Activated T-cell treated with anti-CD3 and anti-CD28 coated beads for 4 hours (primary cell): Measurements from ENCODE around the gene HMX1.

Experiments used
- DNase-seq: peaks from one replicate; pipeline ENCODE4 v3.0.0-alpha.2; 2020

Gene HMX1

DNA sequence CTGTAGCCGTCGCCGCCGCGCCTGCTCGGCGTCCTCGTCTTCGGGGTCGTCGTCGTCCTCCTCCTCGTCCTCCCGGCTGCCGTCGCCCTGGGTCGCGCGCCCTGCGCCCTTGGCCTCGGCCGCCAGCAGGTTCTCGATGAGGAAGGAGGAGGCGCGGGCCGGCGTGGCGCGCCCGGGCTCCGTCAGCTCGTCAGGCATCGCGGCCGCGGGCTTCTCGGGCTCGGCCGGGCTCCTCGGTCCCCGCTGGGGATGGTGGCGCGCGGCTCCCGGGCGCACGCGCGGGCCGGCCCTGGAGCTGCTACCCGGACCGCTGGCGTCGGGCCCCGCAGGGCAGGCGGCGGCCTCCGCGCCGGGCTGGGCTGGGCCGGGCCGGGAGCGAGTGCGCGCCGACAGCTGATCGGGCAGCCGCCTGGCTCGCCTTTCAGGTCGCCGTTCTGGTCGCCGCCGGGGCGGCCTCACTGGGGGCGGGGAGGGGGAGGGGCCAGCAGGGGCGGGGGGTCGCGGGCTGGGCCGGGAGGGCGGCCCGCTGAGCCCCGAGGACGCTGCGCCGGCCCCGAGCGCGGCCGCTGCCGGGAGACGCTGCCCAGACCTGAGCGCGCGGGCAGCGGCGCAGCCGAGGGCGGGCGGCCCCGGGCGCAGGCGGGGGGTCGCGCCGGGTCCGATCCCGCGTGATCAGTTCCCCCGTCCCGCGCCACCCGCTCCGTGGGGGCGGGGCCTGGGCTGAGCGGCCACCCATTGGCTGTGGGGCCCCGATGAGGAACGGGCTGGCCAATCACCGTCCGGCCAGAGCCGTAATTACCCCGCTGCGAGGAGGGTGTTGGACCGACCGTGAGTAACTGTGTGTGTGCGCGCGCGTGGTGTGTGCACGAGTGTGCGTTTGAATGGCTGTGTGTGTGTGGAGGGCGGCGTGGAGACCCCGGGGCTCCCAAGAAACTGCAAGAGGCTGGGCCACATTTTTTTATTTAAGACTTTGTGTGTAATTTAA lies at the start of gene HMX1:
Gene HMX1, minus strand, starts transcription at position 423 of the 985 bp plus-strand sequence. Its CDS starts 225 bp downstream, at position 198.
- DNase-seq, result no peak

DNA sequence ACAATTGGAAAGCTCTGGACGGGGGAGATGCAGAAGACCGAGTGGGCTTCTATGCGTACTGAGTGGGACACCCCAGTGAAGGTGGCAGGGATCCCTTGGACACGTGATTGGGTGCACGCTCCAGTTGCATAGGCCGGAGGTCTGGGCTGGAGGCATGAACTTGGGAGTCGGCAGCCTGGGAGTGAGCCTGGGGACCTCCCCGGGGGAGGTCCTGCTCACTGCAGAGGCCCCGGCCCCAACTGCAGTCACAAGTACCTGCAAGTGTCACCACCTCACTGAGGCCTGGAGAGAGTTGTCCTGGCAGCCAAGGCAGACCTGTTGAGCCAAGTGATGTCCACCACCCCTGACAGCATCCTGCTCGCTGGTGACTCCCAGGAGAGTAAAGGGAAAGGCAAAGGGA lies 49.3 kb upstream of the HMX1 start:
- no peak for DNase-seq

DNA sequence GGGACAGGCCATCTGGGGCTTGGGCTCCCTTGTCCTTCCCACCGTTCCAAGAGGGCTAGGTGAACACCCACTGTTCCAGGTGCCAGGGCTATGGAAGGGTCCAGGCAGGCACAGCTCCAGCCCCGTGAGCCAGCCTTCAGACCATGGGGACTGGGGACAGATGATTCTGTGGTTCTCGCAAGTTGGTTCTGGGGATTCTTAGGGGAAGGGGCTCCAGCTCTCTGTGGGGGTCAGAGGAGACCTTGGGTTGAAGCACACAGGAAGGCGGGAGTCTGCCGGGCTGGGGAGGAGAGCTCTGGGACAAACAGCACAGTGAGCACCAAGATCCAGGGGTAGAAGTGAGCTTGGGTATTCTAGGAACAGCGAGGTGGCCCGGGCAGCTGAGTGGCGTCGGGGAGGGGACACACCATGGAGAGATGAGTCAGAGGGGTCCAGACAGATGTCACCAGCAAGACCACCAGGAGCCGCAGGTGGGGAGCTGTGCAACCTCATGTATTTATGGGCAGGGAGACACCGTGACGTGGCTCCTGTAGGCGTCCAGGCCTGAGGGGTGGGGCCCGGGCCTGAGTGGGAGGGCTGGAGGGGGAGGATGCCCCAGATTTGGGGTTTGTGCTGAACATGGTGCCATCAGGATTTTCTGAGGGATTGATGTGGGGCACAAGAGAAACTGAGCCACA lies 48.8 kb upstream of the HMX1 start:
- DNase-seq, result no peak

DNA sequence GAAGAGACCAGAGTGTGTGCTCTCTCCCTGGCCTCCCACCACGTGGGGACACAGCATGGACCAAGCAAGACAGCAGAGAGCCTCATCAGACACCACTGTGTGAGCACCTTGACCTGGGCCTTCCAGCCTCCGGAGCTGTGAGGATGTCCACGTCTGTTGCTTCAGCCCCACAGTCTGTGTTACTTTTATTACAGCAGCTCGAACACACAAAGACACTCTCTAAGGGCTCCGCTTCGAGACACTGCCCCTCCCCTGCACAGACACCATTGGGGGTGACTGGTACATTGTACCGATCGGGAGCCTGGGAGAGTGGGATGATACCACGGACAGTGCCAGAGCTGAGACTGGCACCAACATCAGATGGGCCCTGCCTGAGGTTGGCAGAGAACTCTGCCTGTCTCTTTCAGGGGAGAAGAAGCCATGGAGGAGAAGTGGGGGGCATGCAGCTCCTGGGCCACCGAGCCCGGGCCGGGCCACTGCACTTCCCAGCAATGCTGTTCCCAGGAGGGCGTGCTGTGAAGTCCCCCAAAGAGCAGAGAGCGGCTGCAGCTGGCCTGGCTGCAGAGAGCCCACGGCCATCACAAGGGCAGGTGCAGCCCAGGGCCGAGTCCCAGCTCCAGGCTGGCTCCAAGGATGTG lies 48.1 kb upstream of the HMX1 start:
- no peak for DNase-seq

DNA sequence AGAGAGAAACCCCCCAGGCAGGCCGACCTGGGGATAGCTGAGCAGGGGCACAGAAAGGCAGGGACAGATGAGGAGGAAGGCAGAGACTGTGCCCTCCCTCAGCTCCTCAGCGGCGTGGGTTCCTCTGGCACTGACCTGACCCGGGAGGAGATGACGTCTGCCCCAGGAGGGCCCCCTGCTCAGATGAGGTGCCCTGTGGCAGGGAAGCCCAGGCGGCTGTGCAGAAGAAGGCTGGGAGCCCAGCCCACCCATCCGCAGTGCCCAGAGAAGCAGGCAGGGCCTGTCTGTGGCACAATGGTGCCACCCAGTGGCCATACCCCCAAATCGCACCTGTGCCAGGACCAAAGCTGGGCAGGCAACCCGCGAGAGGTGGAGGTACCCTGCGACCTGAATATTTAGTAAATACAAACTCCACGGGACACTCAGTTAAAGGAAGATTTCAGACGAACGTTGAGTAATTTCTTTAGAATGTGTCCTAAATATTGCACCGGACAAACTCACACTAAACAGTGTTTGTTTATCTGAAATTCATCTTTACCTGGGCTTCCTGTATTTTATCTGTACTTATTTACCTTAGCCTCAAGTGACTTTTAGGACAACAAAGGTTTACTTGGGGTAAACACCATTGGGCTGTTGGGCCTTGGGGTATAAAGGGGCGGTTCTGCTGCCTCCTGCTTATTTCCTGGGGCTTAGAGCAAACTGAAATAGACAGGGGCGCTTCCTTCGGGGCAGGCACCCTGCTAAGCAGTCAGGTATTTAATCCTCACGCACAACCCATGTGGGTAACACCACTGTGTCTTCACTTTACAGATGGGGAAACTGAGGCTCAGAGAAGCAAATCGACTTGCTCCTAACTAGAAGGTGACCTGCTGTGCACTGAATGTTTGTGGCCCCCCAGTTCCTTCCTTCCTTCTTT lies 46.5 kb upstream of the HMX1 start:
- peak; percentile 52 for DNase-seq

DNA sequence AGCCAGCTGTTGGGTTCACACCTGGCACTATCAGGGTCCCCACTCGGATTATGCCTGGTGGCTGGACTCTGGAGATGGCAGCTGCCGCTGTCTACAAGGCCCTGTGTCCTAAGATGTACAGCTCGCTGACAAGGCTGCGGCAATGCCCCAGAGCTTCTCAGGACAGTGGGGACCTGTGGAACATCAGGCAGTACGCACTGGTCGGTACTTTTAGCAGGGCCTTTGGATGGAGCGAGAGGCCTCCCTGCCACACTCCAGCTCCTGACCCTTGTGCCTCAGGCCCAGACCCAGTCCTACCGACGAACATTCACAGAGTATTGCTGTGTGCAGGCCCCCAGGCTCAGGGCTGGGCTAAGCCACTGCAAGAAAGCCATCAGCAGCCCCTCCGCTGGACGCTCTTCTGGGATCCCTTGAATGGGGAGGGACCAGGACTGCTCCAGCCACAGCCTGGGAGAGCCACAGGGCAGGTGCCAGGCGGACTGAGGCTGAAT lies 45.7 kb upstream of the HMX1 start:
- no peak for DNase-seq

DNA sequence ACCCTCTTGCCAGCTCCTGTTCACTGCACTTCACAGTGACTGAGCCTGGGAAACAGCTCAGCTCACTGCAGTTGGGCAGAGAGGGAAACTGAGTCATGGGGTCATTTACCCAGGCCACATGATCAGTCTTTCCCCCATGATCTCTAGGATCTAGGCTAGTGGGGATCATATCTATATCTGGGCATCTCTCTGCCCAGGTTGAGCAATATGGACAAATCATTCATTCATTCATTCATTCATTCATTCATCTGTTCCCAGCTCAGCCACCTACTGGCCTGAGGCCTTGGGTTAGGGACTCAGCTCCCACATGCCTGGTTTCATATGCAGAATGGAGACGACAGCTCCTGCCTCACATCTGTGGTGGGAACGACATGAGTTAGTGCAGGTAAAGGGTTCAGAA lies 45.3 kb upstream of the HMX1 start:
- no peak for DNase-seq

DNA sequence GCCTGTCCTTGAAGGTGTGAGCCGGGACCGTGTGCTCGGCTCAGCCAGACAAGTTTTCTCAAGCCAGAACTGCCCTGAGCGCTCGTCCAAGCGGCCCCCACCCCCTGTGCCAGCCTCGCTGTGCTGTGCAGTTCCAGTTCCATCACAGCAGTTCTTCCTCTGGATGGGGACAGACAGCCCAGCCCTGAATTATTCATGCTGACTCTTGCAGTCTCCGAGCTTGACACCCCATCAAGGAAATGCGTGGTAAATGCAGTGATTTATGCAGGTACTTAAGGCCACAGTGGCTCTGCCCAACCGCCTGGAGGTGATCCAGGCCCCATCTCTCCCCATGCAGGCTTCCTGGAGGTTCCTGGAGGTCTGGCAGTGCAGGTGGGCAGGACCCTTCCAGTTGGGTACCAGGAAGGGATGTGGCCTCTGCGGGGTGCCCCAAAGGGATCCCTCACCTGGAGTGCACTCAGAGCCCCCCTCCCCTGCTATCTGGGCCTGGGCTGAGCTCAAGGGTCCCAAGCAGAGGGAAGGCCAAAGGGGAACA lies 44.8 kb upstream of the HMX1 start:
- DNase-seq, result no peak

DNA sequence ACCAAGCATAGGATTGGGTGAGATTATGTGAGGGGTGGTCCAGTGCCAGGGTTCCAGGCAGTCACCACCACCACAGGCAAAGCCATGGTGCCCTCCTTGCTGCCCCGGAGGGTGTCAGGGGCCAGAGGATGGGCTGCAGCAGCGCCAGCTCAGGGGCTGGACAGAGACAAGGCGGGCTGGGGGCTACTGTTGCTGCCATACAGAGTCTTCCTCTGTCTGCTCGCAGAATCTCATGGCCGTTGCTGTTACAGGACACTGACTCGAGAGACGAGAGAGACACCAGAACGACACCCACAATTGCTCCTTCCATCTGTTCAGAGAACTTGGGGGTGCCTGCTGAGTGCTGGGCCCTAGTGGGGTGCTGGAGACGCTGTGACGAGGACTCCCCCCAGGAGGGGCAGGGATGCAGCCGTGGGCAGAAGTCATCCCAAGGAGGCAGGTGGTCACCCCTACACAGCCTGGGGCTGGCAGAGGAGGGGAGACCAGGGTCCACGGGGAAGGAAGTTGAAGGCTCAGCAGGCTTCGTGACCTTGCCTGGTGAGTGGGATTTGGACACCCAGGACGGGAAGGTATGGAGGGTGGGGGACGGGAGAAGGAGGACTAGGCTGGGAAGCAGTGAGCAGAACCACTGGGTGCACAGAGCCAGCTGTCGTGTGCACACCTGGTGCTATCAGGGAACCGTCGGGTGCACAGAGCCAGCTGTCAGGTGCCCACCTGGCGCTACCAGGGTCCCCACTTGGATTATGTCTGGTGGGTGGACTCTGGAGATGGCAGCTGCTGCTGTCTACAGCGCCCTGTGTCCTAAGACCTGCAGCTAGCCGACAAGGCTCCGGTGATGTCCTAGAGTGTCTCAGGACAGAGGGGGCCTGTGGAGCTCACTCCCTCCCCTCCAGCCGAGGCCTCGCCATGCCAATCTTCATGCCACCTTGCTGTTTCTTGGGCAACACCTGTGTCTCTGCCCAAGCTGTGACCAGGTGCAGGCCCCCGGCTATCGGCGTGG lies 43.9 kb upstream of the HMX1 start:
- no peak for DNase-seq

DNA sequence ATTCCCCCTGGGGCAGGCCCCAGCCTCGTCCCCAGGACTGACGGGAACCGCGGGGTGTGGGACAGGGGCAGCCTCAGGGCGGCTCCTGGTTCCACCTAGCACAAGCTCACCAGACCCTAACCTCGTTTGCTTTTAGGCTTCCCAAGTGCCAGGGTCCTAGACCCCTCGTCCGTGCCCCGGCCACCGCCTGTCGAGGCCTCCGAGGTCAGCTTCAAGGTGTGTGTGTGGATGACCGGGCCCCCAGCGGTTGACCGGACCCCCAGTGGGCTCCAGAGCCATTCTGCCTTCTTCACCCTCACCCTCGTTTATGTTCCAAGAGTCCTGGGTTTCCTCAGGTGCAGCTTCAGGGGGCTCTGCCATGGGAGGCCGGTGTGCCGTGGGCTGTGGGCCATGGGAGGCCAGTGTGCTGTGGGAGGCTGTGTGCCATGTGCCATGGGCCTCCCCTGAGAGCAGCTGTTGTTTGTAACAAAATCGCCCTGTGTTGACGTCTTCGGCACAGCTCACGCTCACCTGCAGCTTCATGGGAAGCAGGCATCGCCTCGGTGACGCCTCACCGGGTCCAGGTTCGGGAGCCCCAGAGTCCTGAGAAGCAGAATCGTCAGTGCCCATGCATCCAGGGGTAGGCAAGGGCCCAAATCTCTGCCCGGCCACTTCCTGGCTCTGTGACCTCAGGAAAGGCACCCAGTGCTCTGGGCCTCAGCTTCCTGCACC lies 43.0 kb upstream of the HMX1 start:
- DNase-seq, result no peak

DNA sequence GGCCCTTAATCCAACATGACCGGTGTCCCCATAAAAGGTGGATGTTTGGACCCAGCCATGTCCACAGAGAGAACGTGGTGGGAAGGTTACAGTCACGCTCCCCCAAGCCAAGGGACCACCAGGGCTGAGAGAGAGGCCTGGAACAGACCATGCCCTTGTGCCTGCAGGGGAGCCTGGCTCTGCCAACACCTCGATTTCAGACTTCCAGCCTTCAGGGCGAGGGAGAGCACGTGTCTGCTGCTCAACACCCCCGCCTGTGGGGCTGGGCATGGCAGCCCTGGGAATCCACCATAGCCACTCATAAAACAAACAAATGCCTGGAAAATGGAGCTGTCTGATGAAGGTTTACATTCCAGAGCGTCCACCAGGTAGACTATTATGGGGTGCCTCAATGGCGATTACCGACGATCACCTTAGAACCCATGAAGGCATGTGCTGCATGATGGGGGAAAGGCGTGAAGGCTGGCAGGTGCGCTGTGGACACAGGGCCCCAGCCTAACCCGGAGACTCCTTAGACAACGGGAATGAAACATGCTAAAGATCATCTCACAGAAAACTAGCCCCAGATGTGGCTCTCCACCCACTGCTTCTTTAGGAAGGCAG lies 42.3 kb upstream of the HMX1 start:
- no peak for DNase-seq

DNA sequence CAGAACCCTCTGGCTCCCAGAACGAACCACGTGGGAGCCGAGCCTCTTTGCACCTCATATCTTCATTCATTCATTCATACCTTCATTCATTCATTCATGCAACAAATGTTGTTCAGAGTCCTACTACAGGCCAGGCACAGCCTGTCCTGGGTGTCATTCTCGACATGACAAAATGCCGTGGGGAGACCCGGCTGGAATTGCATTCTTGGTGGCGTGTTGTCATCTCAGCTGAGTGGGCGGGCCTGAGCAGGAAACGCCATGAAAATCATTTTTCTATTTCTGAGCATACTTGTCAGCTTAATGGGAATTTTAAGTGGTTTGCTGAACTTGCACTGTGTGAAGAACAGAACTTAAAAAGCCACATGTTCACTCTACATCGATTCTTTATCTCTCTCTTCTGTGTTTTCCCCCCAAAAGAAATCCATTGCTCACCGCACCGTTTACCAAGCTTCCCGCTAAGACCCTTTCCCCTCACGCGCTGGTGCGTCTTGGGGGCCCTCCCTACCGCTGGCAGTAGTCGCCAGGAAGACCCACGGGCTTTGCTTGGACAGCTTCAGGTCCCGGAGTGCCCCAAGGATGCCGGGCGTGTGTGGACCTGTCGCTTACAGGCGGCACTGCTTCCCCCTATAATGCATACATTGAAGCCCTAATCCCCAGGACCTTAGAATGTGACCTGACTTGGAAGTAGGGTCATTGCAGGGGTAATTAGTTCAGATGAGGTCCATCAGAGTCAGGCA lies 41.6 kb upstream of the HMX1 start:
- DNase-seq, result no peak

DNA sequence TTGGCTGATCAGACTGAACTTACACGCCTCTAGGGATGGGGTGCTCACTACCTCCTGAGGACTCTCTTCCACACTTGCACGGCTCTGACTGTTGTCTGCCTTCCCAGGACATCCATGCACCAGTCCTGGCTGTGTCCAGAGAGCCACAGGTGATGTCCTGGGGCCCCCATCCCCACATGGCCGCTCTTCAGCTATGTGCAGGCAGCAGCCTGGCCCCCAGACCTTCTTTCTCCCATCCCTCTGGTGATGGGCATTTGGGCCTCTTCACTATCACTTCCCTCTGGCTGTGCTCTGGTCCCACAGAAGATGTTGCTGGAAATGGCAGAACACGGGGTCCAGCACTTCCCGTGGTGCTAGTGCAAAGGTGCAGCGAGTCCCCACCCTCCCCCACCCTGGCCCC lies 40.9 kb upstream of the HMX1 start:
- DNase-seq, result no peak

DNA sequence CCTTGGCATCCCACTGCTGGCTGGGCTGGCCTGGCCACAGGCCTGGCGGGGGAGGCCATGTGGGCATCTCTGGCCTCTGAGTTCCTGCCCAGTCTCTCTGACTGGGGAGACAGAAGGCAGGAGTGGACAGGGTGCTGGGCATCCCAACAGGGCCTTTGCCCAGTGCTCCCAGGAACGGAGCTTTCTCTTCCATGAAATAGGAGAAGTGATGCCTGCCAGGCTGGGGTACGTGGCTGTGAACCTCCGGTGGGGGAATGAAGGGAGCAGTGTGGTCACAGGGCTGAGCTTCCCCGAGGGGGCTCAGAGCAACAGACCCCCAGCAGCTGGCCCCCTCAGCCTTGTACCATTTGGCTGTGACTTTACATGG lies 40.4 kb upstream of the HMX1 start:
- DNase-seq, result no peak

DNA sequence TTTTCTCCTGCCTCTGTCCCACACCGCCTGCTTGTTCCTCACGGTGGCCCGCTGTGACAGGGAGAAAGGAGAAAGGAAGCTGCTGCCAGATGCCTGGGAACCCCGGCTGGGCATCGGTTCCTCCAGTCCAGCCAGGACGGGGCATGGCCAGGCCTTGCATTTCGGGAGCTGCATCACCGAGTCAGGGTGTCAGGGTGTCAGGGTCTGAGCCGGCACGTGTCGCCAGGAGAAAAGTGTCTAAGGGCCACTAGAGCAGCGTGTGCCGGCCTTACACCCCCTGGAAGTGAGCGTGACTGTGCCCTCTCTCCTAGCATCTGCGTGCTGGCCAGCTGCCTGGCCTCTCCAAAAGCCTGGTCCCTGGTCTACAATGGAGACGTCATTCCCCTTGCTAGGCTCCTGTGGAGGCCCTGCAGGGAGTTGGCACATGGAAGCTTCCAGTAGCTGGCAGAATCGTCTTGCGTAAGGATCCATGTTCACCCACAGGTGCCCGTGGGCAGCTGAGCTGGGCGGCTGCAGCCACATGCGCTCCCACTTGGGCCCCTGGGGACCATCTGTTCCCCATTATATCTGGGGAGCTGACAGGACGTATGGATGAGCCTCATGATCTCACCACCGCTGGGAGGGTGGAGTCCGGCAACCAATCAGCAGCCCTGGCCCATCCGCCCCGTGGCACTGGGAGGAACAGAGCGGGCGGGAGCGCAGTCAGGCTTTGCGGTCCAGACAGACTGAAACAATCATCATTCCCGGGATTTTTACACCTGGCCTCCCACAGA lies 39.9 kb upstream of the HMX1 start:
- DNase-seq, result no peak

DNA sequence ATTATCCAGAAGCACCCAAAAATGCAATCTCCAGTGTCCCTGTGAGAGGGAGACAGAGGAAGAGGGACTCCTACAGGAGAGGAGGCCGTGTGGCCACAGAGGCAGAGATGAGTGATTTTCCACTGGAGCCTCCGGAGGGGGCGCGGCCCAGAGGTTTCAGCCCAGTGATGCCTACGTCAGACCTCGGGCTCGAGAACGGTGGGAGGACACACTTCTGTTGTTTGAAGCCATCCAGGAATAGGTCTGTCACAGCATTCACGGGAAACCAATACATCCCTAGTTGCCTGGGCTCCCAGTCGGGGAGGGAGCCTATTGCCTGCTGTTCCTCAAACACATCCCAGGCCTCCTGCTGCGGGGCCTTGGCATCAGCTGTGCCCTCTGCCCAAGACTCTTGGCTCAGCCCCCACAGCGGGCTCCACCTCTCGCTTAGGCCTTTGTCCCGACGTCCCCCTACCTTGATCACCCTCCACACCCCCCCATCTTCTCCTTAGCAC lies 39.2 kb upstream of the HMX1 start:
- no peak for DNase-seq

DNA sequence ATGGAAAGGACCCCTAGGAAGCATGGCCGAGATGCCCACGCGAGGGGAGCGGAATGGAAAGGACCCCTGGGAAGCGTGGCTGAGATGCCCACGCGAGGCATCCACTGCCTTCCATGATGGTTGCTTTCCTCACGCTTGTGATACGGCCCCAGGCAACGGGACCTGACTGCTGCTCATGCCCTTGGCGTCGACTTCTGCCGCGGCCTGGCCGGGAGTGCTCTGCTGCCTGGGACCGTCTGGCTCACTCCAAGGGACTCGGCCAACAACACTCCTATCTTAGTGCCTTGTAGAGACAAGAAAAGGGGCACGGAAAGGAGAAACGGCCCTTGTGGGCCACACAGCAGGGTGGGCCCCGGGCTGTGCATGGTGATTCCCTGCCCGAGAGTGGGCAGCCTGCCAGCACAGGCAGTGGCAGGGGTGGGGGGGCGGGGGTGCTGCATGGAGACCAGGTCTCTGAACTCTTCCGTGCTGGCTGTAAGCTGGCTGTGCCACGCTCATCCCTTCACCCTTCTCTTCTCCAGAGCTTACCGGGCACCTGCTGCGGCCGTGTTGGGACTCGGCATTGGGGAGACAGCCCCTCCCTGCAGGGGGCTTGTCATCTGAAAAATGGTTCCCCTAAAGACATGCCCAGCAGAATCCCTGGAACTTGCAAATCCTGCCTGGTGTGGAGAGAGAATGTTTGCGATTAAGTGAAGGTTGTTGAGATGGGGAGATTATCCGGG lies 38.6 kb upstream of the HMX1 start:
- no peak for DNase-seq
